ENCODE data around the gene SYNE2.
"Not testable (repeated sequence)": the region's sequence is repeated elsewhere in the genome, so short reads cannot be mapped to it uniquely, and the experiment has no call there.

SYNE2 gene

DNA sequence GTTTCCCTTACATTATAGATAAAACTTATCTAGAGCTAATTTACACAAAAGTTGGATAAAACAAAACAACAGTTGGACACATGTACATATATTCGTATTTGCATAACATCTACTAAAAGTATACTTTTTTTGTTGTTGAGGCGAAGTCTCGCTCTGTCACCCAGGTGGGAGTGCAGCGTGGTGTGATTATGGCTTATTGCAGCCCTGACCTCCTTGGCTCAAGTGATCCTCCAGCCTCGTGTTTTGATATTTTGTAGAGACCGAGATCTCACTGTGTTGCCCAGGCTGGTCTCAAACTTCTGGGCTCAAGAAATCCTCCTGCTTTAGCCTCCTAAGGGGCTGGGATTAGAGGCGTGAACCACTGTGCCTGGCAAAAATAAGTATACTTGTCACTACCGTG, 9.4 kb downstream of the SYNE2 start:
- TF ChIP-seq, protein P1, sequence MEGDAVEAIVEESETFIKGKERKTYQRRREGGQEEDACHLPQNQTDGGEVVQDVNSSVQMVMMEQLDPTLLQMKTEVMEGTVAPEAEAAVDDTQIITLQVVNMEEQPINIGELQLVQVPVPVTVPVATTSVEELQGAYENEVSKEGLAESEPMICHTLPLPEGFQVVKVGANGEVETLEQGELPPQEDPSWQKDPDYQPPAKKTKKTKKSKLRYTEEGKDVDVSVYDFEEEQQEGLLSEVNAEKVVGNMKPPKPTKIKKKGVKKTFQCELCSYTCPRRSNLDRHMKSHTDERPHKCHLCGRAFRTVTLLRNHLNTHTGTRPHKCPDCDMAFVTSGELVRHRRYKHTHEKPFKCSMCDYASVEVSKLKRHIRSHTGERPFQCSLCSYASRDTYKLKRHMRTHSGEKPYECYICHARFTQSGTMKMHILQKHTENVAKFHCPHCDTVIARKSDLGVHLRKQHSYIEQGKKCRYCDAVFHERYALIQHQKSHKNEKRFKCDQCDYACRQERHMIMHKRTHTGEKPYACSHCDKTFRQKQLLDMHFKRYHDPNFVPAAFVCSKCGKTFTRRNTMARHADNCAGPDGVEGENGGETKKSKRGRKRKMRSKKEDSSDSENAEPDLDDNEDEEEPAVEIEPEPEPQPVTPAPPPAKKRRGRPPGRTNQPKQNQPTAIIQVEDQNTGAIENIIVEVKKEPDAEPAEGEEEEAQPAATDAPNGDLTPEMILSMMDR (IDR thresholded peaks at IDR 0.05; ENCODE audit: control insufficient read depth, insufficient read depth, low read depth, low read length, missing control alignments) = no peak
- H3K4me3 ChIP-seq (ENCODE audit: control insufficient read depth, low read depth, low read length) = no peak overlapping the region

DNA sequence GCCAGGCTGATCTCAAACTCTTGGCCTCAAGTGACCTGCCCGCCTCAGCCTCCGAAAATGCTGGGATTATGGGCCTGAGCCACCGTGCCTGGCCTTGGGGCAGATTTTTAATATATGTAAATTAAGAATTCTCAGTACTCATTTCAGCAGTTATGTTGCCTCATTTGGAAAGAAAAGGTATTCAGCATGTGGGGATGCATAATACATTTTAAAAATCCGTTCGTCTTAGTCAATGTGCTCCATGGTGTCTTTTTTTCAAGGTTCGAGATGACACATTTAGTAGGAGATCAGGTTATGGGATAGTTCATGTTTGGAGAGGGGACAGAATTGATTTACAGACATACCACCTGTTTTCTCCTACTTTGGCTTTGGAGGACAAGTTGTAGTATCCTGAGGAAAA, 10.2 kb downstream of the SYNE2 start:
- H3K4me3 ChIP-seq (ENCODE audit: control insufficient read depth, low read depth, low read length) = no peak overlapping the region
- no peak for DNase-seq (ENCODE audit: low read depth)
- TF ChIP-seq, protein P1 (IDR thresholded peaks at IDR 0.05; ENCODE audit: control insufficient read depth, insufficient read depth, low read depth, low read length, missing control alignments) = no peak

More for the DNA sequence above, 9.4 kb downstream of the SYNE2 start:
- DNase-seq (ENCODE audit: low read depth) = no peak

DNA sequence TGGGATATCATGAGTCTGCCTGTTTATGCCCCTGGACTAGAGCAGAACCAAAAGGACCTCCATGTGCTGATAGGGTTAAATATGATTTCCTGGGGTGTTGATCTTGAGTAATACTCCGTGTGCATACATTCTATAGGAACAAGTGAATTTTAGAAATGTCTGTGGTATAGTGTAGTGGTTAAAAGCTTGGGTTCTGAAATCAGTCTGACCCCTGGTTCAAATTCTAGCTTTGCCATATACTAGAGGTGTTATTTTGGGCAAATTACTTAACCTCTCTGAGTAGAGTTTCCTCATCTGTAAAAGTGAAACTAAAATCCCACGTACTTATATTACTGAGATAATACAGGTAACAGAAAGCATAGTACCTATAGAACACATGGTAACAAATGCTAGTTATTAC, 12.0 kb downstream of the SYNE2 start:
- DNase-seq (ENCODE audit: low read depth); H3K4me3 ChIP-seq (ENCODE audit: control insufficient read depth, low read depth, low read length): not testable (repeated sequence)

DNA sequence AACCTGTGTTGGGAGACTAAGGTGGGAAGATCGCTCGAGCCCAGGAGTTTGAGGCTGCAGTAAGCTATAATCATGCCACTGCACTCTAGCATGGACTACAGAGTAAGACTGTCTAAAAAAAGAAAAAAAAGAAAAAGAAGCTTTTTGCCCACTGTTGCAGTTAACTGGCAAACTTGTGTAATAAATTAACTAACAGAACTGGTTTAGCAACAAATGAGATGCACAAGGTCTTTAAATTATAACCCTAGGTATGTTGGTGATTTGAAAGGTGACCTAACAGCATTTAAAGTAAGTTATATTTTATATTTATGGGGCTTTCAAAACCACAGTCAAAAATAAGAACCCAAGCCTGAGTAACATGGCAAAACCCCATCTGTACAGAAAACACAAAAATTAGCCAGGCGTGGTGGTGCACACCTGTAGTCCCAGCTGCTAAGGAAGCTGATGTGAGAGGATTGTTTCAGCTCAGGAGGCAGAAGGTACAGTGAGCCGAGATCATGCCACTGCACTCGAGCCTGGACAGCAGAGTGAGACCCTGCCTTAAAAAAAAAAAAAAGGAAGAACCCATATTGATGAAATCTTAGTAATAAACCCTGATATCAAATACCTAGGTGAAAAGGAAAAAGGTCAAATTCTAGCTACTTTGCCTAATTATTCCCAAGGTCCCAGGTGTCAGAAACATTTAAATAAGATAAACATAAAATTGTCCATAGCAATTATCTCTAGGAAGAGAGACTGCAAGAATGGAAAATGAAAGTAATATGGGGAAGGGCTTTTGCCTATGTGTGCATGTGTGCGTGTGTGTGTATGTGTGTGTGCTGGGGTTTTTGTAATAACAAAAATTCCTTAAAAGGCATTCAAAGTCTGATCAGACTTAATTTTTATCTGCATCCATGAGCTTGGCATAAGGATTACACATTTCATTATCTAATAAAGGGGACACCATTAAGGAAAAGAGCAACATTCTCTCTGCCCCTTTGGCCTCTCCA, 15.4 kb downstream of the SYNE2 start:
- TF ChIP-seq, protein P1 (IDR thresholded peaks at IDR 0.05; ENCODE audit: control insufficient read depth, insufficient read depth, low read depth, low read length, missing control alignments) = no peak
- no peak for DNase-seq (ENCODE audit: low read depth)
- H3K4me3 ChIP-seq (ENCODE audit: control insufficient read depth, low read depth, low read length) = no peak overlapping the region

DNA sequence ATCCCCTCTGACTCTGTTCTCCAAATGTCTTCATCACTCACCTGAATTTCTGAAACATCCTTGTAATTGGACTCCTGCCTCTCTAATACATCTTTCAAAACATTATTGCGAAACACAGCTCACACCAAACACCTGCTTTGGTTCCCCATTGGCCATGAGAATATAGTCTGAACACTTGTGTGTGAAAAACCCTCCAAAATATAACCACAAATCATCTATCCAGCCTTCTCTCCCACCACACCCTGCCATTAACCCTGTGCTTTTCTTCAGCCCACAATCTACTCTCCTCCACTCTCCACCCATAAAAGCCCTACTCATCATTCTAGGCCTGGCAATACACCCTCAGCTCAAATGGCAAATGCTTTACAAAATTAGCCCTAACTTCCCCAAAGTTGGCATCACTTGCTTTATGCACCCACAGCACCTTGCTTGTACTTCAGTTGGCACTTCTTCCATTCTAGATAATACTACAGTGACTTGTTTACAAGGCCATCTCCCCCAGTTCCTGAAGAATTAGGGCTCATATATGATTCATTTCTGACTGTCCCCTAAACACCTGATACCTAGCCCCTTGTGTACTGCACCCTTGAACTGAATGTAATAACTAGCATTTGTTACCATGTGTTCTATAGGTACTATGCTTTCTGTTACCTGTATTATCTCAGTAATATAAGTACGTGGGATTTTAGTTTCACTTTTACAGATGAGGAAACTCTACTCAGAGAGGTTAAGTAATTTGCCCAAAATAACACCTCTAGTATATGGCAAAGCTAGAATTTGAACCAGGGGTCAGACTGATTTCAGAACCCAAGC, 17.3 kb downstream of the SYNE2 start:
- DNase-seq (ENCODE audit: low read depth); H3K4me3 ChIP-seq (ENCODE audit: control insufficient read depth, low read depth, low read length): not testable (repeated sequence)

DNA sequence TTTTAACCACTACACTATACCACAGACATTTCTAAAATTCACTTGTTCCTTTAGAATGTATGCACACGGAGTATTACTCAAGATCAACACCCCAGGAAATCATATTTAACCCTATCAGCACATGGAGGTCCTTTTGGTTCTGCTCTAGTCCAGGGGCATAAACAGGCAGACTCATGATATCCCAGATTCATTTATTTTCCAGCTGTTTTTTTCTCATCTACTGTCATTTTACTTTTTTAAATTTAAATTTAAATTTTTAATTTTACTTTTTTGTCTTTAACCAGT, 17.9 kb downstream of the SYNE2 start:
- not testable (repeated sequence) for DNase-seq (ENCODE audit: low read depth)

DNA sequence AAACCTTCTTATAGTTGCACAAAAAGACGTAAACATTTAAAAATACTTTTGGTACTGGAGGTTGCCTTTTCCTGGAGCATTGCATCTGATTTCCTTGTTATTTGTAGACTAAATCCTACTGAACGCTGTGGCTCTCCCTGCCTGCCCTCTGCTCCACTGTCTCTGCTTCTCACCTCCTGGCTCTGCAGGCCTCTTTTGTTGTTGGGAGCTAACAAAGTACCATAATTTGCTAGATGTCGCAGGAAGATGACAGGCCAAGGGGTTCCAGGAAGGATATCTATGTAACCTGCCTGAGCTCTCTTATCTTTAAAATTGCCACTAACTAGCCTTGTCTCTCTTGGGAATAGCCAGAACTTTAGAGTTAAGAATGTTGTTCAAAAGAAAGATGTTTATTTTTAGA, 21.4 kb downstream of the SYNE2 start:
- TF ChIP-seq, protein P1 (IDR thresholded peaks at IDR 0.05; ENCODE audit: control insufficient read depth, insufficient read depth, low read depth, low read length, missing control alignments) = no peak
- H3K4me3 ChIP-seq (ENCODE audit: control insufficient read depth, low read depth, low read length) = no peak overlapping the region
- DNase-seq (ENCODE audit: low read depth) = no peak

More for the DNA sequence above, 17.9 kb downstream of the SYNE2 start:
- not testable (repeated sequence) for H3K4me3 ChIP-seq (ENCODE audit: control insufficient read depth, low read depth, low read length)

DNA sequence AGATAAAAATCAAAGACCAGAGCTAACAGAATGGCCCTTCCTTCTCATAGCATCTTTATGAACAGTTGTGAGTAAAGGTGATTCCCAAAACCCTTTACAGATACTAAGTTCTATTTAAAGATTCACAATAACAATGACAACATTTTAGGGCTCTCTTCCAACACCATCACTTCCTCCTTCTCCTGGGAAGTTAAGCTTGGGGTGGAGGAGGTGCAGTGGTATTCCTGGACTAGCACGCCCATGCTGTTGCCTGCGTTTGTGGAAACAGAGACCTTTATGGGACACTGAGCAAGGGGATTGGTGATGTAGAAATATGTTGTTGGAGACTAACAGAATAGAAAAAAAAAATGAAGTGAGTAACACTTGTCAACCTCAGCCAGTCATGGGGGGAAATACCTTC, 22.5 kb downstream of the SYNE2 start:
- DNase-seq (ENCODE audit: low read depth) = no peak
- TF ChIP-seq, protein P1 (IDR thresholded peaks at IDR 0.05; ENCODE audit: control insufficient read depth, insufficient read depth, low read depth, low read length, missing control alignments) = no peak
- H3K4me3 ChIP-seq (ENCODE audit: control insufficient read depth, low read depth, low read length) = no peak overlapping the region

All from AG09309 (cell line).